LNCaP clone FGC (cell line): ENCODE results near the gene KRT6B.
"Not testable (repeated sequence)": the region's sequence is repeated elsewhere in the genome, so short reads cannot be mapped to it uniquely, and the experiment has no call there.

Experiments
- DNase-seq: peaks from one replicate; pipeline ENCODE4 v3.0.0-alpha.2; 2011; ENCODE audit warnings: low read depth
- H3K4me3 ChIP-seq: 2 replicates; pipeline ENCODE4 v1.5.1; 2011; ENCODE audit warnings: mild to moderate bottlenecking, low read depth, low read length, control low read depth
- CTCF ChIP-seq: IDR thresholded peaks from 2 replicates; pipeline ENCODE4 v1.5.1; 2012; ENCODE audit warnings: mild to moderate bottlenecking; ENCODE audit not compliant: control insufficient read depth, insufficient read depth; ENCODE audit errors: extremely low read depth

Gene KRT6B

DNA sequence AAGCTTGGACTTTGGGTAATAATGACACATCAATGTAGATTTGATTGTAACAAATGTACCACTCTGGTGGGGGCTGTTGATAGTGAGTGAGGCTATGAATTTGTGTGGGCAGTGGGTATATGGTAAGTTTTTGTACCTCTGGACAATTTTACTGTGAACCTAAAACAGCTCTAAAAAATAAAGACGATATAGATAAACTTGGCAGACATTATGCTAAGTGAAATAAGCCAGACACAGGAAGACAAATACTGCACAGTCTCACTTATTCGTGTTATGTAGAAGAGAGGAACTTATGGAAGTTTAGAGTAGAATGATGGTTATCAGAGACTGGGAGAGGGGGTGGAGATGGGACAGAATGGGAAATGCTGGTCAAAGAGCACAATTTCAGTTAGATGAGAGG, 13.0 kb upstream of the KRT6B start:
- no peak overlapping the region for H3K4me3 ChIP-seq
- no peak for DNase-seq
- no peak for TF ChIP-seq CTCF

GRCh38 chr12:52461693-52462092, 9.7 kb upstream of the KRT6B start:
- TF ChIP-seq CTCF = no peak
- no peak overlapping the region for H3K4me3 ChIP-seq
- no peak for DNase-seq

DNA sequence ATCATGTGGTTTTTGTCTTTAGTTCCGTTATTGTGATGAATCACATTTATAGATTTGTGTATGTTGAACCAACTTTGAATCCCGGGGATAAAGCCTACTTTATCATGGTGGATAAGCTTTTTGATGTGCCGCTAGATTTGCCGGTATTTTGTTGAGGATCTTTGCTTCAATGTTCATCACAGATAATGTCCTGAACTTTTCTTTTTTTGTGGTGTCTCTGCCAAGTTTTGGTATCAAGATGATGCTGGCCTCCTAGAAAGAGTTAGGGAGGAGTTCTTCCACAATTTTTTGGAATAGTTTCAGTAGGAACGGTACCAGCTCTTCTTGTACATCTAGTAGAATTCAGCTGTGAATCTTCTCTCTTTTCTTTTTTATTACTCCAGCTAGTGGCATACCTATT, 6.9 kb upstream of the KRT6B start:
- no peak for TF ChIP-seq CTCF
- no peak overlapping the region for H3K4me3 ChIP-seq
- DNase-seq = no peak

GRCh38 chr12:52455821-52456220, 3.9 kb upstream of the KRT6B start:
- TF ChIP-seq CTCF = no peak
- no peak overlapping the region for H3K4me3 ChIP-seq
- no peak for DNase-seq

- DNase-seq = peak; percentile 46
- no peak overlapping the region for H3K4me3 ChIP-seq
- TF ChIP-seq CTCF = no peak
Observed at GRCh38 chr12:52454411-52455201, 2.7 kb upstream of the KRT6B start.

DNA sequence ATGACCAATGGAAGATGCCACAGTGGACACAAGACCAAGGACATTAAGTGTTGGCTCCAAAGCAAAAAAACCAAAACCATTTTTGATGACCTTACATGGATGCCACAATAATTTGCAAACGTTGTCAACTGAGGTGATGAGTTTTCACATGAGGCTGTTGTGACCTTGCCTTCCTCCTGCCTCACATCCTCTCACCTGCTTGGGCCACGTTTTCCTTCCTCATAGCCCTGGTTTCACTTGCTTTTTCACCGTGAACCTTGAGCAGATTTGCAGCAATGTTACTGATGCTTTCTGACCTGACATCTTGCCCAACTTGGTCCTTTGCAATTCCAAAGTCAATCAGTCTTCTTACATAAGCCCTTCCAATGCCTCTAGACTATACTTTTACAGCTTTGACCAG, 3.7 kb downstream of the KRT6B start:
- TF ChIP-seq CTCF = no peak
- H3K4me3 ChIP-seq = no peak overlapping the region
- DNase-seq = no peak

GRCh38 chr12:52447196-52447595, 4.8 kb downstream of the KRT6B start:
- not testable (repeated sequence) for H3K4me3 ChIP-seq, DNase-seq
